GM18517 (cell line): ENCODE data around the gene AGTRAP.

ENCODE experiments used
- ATAC-seq: cut with Tn5 transposase; IDR thresholded peaks from one replicate; pipeline ENCODE4 v1.9.1; 2021; ENCODE audit warnings: mild to moderate bottlenecking, moderate library complexity; ENCODE audit not compliant: unreplicated experiment

The AGTRAP gene, protein sequence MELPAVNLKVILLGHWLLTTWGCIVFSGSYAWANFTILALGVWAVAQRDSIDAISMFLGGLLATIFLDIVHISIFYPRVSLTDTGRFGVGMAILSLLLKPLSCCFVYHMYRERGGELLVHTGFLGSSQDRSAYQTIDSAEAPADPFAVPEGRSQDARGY

GRCh38 chr1:11735854-11736745, at the start of gene AGTRAP:
Gene AGTRAP, plus strand, starts transcription at chr1:11736136. Its CDS starts 73 bp downstream, at chr1:11736209.
- no peak for ATAC-seq

GRCh38 chr1:11688506-11688905, 47.4 kb upstream of the AGTRAP start:
- ATAC-seq: no peak

DNA sequence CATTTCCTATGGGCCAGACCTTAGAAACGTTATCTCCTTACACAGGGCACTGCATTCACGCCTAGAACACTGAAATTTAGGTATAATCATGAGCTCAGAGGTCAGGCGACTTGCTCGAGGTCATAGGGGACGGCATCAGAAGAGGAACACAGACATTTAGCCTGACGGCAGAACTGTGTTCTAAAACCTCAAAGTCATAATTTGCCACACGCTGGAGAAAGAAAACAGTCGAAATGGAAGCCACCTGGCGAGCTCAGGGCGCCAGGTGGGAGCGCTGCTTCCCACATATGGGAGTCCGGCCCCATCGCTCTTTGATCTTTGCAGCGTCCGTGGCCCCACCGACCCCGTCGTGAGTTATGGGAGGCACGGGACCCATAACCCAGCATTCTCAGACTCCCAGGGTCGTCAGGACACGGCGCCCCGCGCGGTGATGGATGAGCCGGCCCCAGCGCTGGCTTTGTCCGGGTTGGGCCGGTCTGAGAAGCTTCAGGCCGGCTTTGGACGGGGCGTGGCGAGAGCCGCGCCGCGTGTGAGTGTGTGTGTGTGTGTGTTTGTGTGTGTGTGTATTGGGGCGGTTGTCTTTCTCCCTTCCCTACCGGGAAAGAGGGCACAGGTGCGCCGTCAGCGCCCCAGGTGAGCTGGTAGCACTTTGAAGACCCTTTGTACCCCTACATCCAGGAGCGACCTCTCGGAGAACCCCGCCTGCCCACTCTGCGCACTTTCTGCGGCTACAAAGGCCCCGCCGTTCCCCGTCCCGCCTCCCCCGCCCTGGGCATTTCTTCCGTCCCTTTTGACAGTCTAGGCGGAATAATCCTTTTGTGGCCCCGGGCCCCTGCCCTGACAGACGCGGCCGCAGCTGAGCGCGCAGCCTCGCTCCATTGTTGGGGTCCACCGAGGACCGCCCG, 45.3 kb upstream of the AGTRAP start:
- no peak for ATAC-seq

GRCh38 chr1:11691302-11691914, 44.5 kb upstream of the AGTRAP start, which contains the start of gene DRAXIN:
Gene DRAXIN, plus strand, starts transcription at chr1:11691710. Its CDS starts 14,549 bp downstream, at chr1:11706259.
- no peak for ATAC-seq

DNA sequence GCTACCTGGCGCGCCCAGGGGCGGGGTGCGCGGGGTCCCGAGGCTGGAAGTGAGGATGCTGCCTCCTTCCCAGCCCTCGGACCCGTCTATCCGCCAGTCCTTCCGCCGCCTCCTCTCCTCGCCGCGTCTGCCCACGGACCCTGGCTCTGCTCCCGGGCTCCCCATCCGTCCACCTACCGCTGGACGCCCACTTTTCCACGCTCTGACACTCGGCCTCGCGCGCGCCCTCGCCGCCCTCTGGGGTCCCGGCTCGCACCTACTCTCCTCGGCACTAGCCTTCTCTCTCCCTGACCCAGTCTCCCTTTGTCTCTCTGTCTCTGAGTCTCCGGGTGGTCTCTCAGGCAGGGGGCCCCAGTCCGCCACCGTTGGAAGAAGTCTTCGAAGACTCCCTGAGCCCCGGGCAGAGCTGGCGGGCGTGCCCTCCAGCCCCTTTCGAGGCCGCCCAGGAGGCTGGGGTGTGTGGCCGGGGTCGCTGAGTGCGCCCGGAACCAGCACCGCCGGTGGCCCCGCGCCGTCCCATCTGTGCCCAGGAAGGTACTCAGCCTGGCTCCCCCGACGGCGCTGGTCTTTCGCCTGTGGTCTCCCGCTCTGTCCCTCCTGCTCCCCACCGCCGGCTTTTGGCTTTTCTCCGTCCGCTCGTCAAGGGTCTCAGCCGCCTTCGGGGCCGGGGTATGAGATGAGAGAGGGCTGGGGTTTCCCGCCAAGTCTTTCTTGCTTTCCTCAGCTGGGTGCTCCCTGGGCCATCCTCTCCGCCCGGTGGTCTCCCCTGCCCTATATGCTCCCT, 43.8 kb upstream of the AGTRAP start:
- no peak for ATAC-seq

GRCh38 chr1:11693024-11693590, 42.8 kb upstream of the AGTRAP start:
- no peak for ATAC-seq

DNA sequence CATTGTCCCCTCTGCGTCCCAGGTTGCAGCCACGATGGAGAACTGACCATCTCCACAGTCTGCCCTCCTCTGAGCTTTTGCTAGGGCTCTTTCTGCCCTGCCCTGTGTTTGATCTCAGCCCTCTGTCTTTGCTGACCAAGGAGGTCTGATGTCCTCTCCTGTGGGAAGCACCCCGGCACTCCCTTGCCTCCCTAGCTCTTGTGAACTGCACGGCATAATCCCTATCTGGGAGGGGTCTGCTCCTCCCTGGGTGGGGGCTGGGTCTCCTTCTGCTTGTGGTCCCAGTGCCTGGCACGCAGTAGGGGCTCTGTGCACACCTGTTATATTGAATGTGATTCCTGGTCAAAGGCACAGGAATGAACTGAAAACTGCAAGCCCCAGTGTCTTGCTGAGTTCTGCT, 42.0 kb upstream of the AGTRAP start:
- ATAC-seq: no peak

DNA sequence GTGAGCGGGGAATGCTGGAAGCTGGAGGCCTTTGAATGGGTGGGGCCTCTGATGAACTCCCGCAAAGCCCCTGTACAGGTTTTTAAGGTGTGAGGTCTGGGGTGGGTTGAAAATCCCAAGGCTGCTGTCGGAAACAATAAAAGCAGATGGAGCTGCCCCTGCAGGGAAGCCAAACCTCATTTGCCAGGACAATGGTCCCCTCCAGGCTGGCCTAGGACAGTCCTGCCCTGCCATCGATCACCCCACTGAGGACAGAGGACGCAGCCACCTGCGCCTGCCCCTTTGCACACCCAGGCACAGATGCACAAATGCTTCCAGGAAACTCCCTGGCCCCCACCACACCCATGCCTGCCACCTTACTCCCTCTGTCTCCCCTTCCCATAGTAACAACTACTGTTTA, 40.1 kb upstream of the AGTRAP start:
- no peak for ATAC-seq

DNA sequence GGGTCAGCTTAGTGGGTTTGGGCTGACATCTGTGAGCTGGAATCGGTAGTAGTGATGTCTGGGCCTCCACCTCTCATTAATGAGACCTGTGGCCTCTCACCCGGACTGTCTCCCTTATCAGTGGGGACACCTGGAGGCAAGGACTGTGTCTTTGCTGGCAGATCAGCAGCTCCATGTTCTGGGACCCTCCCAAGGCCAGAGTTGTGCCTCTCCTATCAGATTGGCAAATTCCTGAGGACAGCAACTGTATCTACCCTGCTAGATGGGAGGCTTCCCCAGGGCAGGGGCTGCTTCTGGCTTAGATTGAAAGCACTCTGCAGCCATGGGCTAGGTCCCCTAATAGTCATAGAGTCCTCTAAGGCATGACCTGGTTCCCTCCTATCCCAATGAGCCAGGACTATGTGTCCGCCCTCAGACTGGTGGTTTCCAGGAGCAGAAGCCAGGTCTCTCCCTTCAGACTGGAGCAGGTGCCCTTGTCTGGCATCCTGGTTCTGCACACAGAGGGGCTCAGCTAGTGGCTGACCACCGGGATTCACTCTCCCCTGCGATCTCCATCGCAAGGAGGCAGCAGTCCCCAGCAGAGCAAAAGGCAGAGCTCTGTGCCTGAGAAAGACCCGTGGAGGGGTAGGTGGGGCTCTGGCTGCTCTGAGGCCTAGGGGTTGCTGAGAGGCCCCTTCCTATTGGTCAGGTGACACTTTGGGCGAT, 38.6 kb upstream of the AGTRAP start:
- ATAC-seq: no peak

- ATAC-seq: no peak
These were observed 38.1 kb upstream of the AGTRAP start for GRCh38 chr1:11697893-11698210.

- no peak for ATAC-seq
These were observed 35.1 kb upstream of the AGTRAP start for GRCh38 chr1:11700601-11701467.

- no peak for ATAC-seq
These were observed 34.4 kb upstream of the AGTRAP start for GRCh38 chr1:11701551-11701961.

DNA sequence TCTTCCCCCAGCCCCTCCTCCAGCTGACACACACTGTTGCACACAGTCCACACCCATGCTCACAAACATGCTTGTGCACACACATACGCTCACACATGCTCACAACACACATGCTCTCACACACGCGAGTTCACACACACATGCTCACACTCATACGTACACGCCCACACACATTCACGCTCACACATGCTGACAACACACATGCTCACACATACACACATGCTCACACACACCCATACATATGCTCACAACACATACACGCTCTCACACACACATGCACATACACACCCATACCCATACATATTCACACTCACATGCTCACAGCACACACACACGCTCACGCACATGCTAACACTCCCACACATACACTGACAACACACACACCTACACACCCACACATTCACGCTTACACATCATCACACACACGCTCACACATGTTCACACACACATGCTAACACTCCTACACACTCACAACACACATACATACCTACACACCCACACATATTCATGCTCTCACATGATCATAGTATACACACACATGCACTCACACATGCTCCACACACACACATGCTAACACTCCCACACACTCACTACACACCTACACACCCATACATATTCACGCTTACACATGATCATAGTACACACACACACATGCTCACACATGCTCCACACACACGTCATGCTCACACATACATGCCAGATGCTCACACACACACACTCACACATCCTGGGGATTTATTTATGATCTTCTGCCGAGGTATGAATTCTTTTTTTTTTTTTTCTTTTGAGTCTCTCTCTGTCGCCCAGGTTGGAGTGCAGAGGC, 33.7 kb upstream of the AGTRAP start:
- ATAC-seq: no peak

GRCh38 chr1:11703357-11704193, 32.4 kb upstream of the AGTRAP start:
- ATAC-seq: no peak

GRCh38 chr1:11704194-11704529, 31.8 kb upstream of the AGTRAP start:
- no peak for ATAC-seq

- ATAC-seq: no peak
These were observed 31.1 kb upstream of the AGTRAP start for GRCh38 chr1:11704691-11705475.
